Stimulated activated CD4-positive, alpha-beta T cell treated with anti-CD3 and anti-CD28 coated beads, TNF-alpha, amount 100 ng/mL, for 4 hours (primary cell): ENCODE results near the gene CSTF1.
A peak's percentile ranks its signal among the peaks of the same experiment; 100 is the strongest.

ENCODE experiments used
- DNase-seq, 3 experiments: peaks; one replicate each; pipeline ENCODE4 v3.0.0-alpha.2; 2020; ENCODE audit warnings: low read depth in 3 of 3

Gene CSTF1

DNA sequence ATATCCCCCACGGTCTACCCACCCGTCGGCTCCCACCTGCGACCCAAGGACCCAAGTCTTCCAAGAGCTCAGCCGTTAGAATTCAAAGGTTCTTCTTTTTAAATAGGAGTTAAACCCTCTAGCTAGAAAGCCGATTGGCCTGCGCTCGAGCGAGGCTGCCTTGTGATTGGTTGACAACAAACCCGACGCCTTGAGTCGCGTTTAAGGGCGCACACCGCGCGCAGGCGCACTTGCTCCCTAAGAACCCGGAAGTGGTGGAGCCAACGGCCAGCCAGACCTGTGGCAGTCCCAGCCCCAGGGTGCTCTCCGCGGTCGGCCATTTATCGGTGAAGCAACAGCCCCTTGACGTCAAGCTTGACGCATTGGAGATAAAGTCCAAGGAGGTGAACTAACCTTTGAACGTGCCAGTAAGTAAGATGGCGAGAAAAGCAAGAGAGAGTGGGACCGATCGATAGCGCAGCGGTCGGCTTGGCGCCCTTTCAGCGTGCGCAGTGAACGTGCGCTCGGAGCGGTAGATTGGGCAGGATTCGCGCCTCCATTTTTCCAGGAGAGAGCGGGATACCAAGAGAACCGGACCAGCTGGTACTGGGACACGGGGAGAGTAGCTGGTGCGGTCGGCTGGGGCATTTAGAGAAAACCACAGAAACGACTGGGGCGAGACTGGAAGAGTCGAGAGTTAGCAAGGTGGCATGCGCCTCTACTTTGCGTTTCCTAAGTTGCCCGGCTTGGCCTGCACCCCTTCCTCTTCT lies at the start of gene CSTF1, which contains the start of gene AURKA:
Gene CSTF1 (plus strand): TSS at position 514 of the 749 bp plus-strand sequence. CDS start 2,908 bp downstream, outside the sequence.
Gene AURKA (minus strand): TSS at position 84 of the 749 bp plus-strand sequence. CDS start 4,018 bp downstream, outside the sequence.
- DNase-seq, result peak; percentile 97 to 99 (median 97)

GRCh38 chr20:56342783-56343182 lies 49.7 kb upstream of the CSTF1 start:
- no peak for DNase-seq

GRCh38 chr20:56343861-56344381 lies 48.5 kb upstream of the CSTF1 start:
- DNase-seq, result peak in 1 of 3 experiments; percentile 17

GRCh38 chr20:56345911-56346310 lies 46.5 kb upstream of the CSTF1 start:
- DNase-seq, result no peak

- DNase-seq, result no peak
Observed at GRCh38 chr20:56347628-56348304, 44.7 kb upstream of the CSTF1 start.

GRCh38 chr20:56348305-56348693 lies 44.1 kb upstream of the CSTF1 start:
- no peak for DNase-seq

DNA sequence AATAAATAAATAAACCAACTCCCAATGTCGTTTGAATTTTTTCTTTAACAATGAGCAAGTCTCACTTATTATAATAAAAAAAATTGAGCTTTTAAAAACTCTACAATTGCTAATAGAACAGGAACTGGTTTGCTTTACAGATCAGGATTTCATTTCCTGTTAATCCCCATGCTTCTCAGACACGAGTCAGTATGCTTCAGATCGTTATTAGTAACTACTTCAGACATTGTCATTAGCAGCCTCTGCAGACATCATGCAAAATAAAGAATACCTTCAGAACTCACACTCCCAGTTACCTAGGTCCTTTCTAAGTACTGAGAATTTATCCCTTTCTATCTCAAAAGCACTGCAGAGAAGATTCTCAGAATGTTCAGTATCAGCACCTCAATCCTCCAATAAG lies 43.7 kb upstream of the CSTF1 start:
- no peak for DNase-seq

GRCh38 chr20:56350842-56351241 lies 41.6 kb upstream of the CSTF1 start:
- no peak for DNase-seq

- no peak for DNase-seq
Observed at GRCh38 chr20:56352345-56353055, 39.9 kb upstream of the CSTF1 start.

GRCh38 chr20:56353356-56353755 lies 39.1 kb upstream of the CSTF1 start:
- DNase-seq, result no peak

DNA sequence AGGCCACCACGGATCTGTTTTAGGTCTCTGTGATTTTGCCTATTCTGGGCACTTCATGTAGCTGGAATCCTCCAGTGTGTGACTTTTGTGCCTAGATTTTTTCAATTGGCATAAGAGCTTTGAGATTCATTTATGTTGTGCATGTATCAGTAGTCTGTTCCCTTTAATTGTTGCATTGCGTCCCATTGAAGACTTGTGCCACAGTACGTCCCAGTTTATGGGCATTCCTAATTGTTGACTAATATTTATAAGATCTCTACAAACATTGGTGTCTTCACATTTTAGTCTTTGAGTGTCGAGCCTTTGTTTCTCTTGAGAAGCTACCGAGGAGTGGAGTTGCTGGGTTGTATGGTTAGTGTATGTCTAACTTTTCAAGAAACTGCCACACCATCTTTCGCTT lies 34.4 kb upstream of the CSTF1 start:
- DNase-seq, result no peak

DNA sequence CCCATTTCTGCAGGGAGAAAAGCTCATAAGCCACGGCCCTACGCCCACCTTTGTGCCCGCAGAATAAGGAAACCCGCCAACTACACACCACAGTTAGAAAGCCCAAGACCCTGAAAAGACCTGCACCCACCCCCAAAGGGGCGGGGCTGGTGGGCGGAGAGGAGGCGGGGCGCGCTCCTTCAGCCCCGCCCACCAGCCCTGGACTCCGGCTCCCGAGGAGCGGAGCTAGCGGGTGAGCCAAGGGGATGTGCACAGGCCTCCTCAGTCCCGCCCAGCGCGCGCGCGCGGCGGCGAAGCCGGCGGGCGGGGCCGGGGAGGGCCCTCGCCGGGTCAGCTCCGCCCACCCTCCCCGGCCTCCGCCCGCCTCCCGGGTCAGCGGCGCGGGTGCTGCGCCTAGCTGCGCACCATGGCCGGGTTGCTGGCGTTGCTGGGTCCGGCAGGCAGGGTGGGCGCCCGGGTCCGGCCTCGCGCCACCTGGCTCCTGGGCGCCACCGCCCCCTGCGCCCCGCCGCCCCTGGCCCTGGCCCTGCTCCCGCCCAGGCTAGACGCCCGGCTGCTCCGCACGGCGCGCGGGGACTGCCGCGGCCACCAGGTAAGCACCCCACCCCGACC lies 33.7 kb upstream of the CSTF1 start, which contains the start of gene FAM210B:
Gene FAM210B (plus strand): TSS at position 375 of the 612 bp plus-strand sequence. CDS start 32 bp downstream, at position 407.
- peak; percentile 63 to 68 (median 67) for DNase-seq

GRCh38 chr20:56359212-56360132 lies 33.0 kb upstream of the CSTF1 start:
- no peak for DNase-seq

DNA sequence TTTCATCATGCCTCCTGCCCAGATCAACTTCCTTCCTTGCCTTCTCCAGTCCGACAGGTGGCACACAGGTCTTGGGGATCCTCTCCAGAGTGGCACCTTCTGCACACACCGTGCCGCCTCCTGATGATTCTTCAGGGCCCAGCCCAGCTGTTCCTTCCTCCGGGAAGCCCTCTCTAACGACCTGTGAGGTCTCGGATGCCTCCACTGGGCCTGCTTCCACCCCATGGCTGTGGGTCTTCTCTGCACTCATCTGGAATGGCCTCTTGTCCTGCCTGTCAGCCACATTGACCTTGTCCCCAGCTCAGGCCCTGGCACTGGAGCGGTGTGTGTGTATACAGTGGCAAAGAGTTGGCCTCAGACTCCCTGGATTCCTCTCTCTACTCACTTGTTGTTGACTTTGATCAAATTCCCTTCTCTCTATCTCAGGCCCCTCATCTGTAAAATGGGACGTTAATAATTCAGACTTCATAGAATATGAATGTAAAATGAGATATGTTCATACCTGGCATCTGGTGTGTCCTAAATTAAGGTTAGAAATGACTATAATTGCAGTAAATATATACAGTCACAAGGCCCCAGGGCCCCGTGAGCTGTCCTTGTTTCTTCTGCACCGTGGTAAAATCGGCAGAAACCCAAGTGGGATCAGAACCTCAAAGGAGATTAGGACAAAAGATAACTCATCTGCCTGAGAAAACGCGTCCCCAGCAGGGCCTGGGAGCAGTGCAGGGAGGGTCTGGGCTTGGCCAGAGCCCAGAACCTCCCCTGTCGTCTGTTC lies 32.1 kb upstream of the CSTF1 start:
- DNase-seq, result no peak

DNA sequence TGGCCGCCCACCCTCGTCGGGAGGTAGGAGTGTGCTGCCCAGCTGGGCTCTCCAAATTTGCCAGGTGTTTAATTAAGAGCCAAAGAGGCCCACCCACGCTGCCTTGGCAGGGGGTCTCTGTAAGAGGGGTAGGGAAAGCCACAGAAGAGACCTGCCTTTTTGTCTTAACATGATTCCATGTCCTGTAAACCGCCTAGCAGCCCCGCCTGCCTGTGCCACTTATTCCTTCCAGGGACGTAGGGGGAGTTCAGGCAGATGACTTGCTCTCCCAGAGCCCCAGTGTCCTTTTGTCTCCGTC lies 31.6 kb upstream of the CSTF1 start:
- no peak for DNase-seq

DNA sequence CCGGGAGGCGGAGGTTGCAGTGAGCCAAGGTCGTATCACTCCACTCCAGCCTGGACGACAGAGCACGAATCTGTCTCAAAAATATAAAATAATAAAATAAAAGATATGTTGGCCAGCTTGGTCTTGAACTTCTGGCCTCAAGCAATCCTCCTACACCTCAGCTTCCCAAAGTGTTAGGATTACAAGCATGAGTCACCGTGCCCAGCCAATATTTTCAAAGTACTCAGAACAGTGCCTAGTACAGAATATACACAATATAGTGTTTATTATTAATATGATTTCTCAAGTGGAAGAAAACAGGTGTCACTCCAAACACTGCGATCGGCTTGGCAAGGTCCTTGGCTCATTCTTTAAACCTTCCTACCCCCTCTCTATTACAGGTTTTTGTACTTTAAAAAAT lies 30.5 kb upstream of the CSTF1 start:
- DNase-seq, result no peak

- no peak for DNase-seq
Observed at GRCh38 chr20:56362833-56363413, 29.5 kb upstream of the CSTF1 start.

- no peak for DNase-seq
Observed at GRCh38 chr20:56363491-56363890, 29.0 kb upstream of the CSTF1 start.

DNA sequence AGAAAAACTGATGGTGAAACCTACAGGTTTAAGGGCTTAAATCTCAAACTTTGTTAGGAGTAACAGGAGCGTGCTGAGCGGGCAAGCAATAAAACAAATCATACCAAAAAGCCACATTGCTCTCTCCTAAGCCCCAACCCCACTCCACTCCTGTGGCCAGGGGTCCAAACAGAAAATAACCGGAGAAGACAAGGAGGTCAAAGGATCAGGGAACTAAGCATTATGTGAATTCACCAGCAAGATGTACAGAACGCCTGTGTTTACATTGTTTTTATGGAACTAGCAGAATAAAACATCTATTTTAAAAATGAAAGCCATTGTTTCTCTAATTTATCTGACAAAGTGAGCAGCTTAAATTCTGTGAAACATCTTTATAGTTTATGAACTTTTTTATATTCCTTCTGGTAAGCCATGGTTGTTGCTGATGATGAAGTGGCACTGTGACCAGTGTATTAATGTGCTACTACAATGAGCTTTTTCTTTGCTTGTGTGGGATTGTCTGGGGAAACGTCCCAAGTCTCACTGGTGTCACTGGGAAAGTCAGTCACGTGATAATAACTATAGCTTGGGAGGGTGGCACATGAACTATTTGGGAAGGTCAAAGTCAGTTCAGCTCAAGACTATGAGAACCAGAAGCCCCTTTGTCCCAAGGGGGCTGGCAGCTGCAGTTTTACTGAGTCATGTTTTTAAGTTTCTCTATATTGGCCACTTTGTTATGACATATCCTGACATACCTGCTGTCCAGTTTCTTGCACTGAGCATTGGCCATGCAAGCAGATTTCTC lies 23.9 kb upstream of the CSTF1 start:
- no peak for DNase-seq
